ENCODE measurements around the gene HTD2.

Gene HTD2

DNA sequence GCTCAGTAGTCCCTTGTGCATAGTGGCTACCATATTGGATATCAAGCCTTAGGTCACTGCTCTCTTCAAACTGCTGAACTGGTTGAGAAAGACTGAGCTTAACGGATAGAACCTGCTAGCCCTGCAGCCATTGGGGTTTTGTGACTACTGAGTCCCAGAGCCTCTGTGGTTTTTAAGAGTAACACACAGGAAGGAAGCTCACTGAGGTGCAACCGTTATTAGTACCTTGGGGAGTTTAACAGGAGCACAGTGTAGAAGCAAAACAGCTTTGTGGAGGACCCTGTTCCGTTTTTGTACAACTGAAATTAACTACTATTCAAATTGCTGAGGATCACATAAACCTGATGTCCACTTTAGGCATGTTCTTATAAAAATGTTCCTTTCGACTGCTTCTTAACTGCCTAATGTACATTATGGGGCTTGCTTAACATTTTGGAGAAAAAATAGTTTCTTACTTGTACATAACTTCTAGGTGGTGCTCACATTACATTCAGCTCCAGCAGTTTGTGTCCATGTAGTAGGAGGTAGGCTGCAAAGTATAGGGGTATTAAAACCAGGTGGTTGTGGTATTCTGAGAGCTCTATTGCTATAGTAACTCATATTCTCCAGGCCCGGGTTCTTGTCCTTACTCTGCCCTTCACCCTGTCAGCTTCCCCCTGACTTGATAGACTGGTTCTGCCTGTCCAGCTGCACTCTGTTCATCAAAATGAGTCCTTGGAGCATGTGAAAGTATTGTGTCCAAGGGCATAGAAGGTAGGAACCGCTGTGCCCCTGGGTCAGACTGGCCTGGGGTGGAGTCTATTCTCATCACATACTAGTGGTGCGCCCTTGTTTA lies 43.7 kb downstream of the HTD2 start:
- Mint-ChIP-seq H3K36me3 (ENCODE audit: low read depth) (peaks cover 38% of the 10 kb centered on the region), H3K27ac (peak overlapping the region; percentile 88), H3K4me3 (peak overlapping the region; percentile 61), H3K27me3 (ENCODE audit: low read depth) (no peaks in the 10 kb centered on the region), H3K4me1 (ENCODE audit: low read depth) (peaks cover 71% of the 10 kb centered on the region), H3K9me3 (no peaks in the 10 kb centered on the region)
- DNase-seq (ENCODE audit: low spot score): no peak

DNA sequence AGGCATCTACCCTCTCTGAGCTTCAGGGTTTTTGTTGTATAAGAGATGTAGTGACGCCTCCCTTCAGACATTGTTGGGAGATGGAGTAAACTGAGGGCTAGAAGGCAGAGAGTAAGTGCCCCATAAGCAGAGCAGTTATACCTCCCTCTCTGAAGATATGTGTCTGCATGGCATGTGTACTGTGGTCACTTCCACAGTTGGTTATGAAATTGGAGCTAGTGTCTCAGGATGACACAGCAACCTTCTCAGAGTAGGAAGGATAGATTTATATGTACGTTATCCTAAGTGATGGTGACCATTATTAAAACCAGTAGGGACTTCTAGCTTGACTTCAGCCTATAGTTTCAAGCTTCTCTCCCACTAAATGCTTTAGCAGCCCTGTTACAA lies 44.3 kb downstream of the HTD2 start:
- H3K4me1 Mint-ChIP-seq (ENCODE audit: low read depth): peaks cover 72% of the 10 kb centered on the region
- H3K9me3 Mint-ChIP-seq: no peaks in the 10 kb centered on the region
- DNase-seq (ENCODE audit: low spot score): no peak
- peak overlapping the region; percentile 88 for H3K27ac Mint-ChIP-seq
- H3K27me3 Mint-ChIP-seq (ENCODE audit: low read depth): no peaks in the 10 kb centered on the region
- H3K4me3 Mint-ChIP-seq: peak overlapping the region; percentile 61
- H3K36me3 Mint-ChIP-seq (ENCODE audit: low read depth): peaks cover 38% of the 10 kb centered on the region

DNA sequence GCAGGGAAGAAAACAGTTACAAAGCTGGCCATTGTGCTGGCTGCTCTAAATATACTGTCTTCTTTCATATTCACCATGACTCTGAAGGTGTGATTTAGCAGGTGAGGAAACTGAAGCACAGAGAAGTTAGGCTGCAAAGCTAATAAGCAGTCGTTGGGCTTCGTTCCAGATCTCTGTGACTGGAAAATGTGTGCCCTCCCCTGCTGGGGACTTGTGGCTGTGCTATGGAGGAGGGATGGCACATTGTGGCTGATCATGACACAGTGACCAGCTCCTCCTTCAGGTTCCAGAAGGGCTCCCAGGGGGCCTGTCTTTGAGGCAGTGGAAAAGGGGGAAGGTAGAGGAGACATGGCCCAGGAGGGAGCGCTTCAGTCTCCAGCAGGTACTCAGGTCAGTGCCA lies 45.6 kb downstream of the HTD2 start:
- H3K4me3 Mint-ChIP-seq: peak overlapping the region; percentile 88
- no peaks in the 10 kb centered on the region for H3K27me3 Mint-ChIP-seq (ENCODE audit: low read depth)
- no peaks in the 10 kb centered on the region for H3K9me3 Mint-ChIP-seq
- no peak for DNase-seq (ENCODE audit: low spot score)
- H3K27ac Mint-ChIP-seq: peak overlapping the region; percentile 89
- peaks cover 36% of the 10 kb centered on the region for H3K36me3 Mint-ChIP-seq (ENCODE audit: low read depth)
- peaks cover 71% of the 10 kb centered on the region for H3K4me1 Mint-ChIP-seq (ENCODE audit: low read depth)

DNA sequence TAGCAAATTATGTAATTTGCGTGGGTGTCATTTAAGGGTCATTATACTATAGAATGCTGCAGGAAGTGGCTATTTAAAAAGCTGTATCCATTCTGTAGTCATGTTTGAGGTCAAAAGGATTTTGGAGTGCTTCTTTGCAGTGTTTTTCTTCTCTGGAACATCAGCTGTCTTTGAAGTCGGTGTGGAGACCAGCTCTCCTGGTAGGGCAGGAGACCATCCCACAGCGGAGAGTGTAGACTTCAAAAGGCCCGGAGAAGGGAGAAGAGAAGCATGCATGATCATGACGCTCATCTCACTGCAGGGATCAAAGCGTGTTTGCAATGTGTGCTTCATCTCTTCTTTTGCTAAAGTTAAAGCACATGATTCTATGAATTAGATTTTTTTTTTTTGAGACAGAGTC lies 46.3 kb downstream of the HTD2 start:
- H3K36me3 Mint-ChIP-seq (ENCODE audit: low read depth): peaks cover 32% of the 10 kb centered on the region
- H3K4me1 Mint-ChIP-seq (ENCODE audit: low read depth): peaks cover 71% of the 10 kb centered on the region
- peak overlapping the region; percentile 88 for H3K4me3 Mint-ChIP-seq
- no peak for DNase-seq (ENCODE audit: low spot score)
- no peaks in the 10 kb centered on the region for H3K9me3 Mint-ChIP-seq
- H3K27me3 Mint-ChIP-seq (ENCODE audit: low read depth): no peaks in the 10 kb centered on the region
- H3K27ac Mint-ChIP-seq: peak overlapping the region; percentile 89

DNA sequence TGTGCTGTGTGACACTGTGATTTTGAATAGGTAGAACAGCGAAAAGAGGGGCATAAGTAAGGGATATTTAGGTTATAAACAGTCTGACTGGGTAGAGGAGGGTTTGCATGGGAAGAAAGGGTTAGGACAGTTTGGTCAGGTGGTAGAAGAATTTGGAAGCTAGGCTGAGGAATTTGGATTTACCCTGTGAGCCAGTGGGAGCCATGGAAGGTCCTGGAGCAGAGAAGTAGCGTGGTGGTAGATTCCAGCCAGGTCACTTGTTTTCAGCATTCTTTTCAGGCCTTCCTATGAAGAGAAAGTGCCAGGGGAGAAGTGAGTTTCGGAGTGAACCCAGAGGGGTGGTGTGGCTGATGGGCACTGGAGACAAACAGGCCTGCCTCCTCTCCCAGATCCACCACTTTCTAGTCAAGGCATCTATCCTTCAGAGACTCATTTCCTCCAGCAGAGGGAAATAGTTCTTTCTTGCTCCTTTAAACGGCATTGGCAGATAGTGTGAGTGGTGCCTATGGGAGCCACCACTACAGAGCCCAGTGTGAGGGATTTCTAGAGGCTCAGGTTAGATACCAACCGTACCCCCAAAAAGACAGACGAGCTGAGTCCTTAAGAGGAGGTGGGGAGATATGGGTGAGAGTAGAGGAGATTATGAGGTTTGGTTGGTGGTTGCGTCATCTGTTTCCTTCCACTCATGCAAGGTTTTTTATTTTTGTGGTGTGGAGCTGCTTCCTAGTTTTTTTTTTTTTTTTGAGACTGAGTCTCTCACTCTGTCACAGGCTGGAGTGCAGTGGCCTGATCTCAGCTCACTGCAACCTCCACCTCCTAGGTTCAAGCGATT lies 47.6 kb downstream of the HTD2 start:
- Mint-ChIP-seq H3K9me3 (no peaks in the 10 kb centered on the region), H3K4me3 (peak overlapping the region; percentile 88), H3K4me1 (ENCODE audit: low read depth) (peaks cover 74% of the 10 kb centered on the region), H3K27ac (peak overlapping the region; percentile 97), H3K27me3 (ENCODE audit: low read depth) (no peaks in the 10 kb centered on the region), H3K36me3 (ENCODE audit: low read depth) (peaks cover 27% of the 10 kb centered on the region)
- DNase-seq (ENCODE audit: low spot score): peak; percentile 54

DNA sequence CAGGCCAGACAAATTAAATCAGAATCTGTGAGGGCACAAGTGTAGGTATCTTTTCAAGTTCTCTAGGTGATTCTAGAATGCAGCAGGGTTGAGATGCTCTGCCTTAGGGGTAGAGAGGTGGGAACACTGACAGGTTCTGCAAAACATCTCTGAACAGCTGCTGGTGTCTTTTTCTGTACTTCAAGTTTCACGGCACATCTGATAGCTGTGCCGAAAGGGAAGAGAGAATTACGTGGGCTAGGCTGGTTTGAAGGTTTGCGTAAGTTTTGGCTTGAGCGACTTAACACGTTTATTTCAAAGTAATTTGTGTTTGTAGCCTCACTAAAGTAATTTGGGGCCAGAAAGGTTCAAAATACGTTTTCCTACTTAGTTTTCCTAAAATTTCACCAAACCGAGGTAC lies 48.9 kb downstream of the HTD2 start:
- H3K36me3 Mint-ChIP-seq (ENCODE audit: low read depth): peaks cover 20% of the 10 kb centered on the region
- no peaks in the 10 kb centered on the region for H3K9me3 Mint-ChIP-seq
- peak overlapping the region; percentile 31 for H3K27ac Mint-ChIP-seq
- peak overlapping the region; percentile 88 for H3K4me3 Mint-ChIP-seq
- H3K4me1 Mint-ChIP-seq (ENCODE audit: low read depth): peaks cover 65% of the 10 kb centered on the region
- H3K27me3 Mint-ChIP-seq (ENCODE audit: low read depth): no peaks in the 10 kb centered on the region
- DNase-seq (ENCODE audit: low spot score): no peak

DNA sequence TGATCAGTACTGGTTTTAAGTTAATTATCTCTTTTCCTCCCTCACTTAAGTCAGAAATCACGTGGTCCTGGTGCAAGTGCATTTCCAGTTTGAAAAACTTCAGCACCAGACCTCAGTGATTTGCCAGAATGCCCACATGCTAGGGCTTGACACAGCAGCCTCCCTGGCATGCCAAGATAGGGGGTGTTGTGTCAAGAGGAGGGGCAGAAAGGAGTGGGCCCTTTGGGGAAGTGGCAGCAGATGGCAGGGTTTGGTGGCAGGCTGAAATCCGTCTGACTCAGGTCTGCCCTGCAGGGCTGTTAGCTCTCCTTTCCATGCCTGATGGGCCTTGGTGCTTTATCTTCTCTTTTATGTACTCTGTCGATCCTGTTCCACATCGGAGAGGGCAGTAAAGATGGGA lies 49.7 kb downstream of the HTD2 start:
- peak overlapping the region; percentile 79 for H3K27ac Mint-ChIP-seq
- no peak for DNase-seq (ENCODE audit: low spot score)
- H3K4me1 Mint-ChIP-seq (ENCODE audit: low read depth): peaks cover 57% of the 10 kb centered on the region
- H3K36me3 Mint-ChIP-seq (ENCODE audit: low read depth): peaks cover 12% of the 10 kb centered on the region
- no peaks in the 10 kb centered on the region for H3K9me3 Mint-ChIP-seq
- H3K27me3 Mint-ChIP-seq (ENCODE audit: low read depth): no peaks in the 10 kb centered on the region
- H3K4me3 Mint-ChIP-seq: peak overlapping the region; percentile 52

DNA sequence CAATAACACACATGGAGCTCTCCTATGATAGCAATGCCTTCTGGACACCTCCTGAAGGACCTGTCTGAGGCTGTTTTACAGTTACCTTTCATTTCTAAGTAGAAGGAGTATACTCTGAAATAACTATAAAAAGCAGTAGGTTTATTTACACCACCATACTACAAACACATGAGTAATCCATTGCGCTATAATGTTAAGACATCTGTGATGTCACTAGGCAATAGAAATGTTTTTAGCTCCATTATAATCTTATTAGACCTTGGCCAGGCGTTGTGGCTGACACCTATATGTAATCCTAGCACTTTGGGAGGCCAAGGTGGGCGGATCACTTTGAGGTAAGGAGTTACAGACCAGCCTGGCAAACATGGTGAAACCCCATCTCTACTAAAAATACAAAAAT lies 51.1 kb downstream of the HTD2 start:
- H3K4me3 Mint-ChIP-seq: peak overlapping the region; percentile 62
- peaks cover 45% of the 10 kb centered on the region for H3K4me1 Mint-ChIP-seq (ENCODE audit: low read depth)
- H3K27ac Mint-ChIP-seq: peak overlapping the region; percentile 91
- H3K36me3 Mint-ChIP-seq (ENCODE audit: low read depth): peaks cover 11% of the 10 kb centered on the region
- DNase-seq (ENCODE audit: low spot score): no peak
- H3K27me3 Mint-ChIP-seq (ENCODE audit: low read depth): no peaks in the 10 kb centered on the region
- H3K9me3 Mint-ChIP-seq: no peaks in the 10 kb centered on the region

DNA sequence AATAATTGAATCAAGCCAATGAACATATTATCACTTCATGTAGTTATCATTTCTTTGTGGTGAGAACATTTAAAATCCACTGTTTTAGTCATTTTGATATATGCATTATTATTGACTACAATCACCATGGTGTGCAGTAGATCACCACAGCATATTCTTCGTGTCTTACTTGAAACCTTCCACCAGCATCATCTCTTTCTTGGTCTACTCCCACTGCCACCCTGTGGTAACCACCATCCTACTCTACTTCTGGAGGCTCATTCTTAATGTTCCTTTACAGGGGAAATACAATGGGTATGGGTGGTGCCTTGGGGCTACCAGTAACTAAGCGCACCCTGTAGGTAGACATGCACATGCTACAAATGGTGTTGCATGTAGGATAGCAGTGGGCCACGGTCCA lies 51.8 kb downstream of the HTD2 start:
- H3K4me1 Mint-ChIP-seq (ENCODE audit: low read depth): peaks cover 40% of the 10 kb centered on the region
- DNase-seq (ENCODE audit: low spot score): peak; percentile 71
- no peaks in the 10 kb centered on the region for H3K27me3 Mint-ChIP-seq (ENCODE audit: low read depth)
- peak overlapping the region; percentile 34 for H3K27ac Mint-ChIP-seq
- H3K36me3 Mint-ChIP-seq (ENCODE audit: low read depth): peaks cover 9% of the 10 kb centered on the region
- H3K9me3 Mint-ChIP-seq: no peaks in the 10 kb centered on the region
- no peak overlapping the region for H3K4me3 Mint-ChIP-seq

DNA sequence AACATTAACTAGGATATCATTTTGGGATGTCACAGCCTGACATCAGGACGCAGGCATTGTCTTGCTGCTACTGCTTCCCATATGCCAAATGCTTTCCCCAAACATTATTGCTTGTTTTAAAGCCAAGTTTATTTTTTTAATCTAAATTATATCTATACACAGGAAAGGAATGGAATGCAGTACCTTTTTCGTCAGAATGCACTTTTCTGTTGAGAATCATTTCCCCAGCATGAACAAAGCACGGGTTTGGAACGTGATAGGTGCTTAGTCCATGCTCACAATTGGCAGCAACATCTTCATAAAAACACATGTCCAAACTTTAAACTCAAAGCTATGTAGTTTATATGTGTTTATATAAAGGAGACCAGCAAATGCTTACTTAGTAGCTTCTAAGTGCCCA lies 52.5 kb downstream of the HTD2 start:
- Mint-ChIP-seq H3K4me1 (ENCODE audit: low read depth) (peaks cover 38% of the 10 kb centered on the region), H3K27ac (peak overlapping the region; percentile 31), H3K4me3 (no peak overlapping the region), H3K36me3 (ENCODE audit: low read depth) (peaks cover 7% of the 10 kb centered on the region), H3K9me3 (no peaks in the 10 kb centered on the region), H3K27me3 (ENCODE audit: low read depth) (no peaks in the 10 kb centered on the region)
- no peak for DNase-seq (ENCODE audit: low spot score)

DNA sequence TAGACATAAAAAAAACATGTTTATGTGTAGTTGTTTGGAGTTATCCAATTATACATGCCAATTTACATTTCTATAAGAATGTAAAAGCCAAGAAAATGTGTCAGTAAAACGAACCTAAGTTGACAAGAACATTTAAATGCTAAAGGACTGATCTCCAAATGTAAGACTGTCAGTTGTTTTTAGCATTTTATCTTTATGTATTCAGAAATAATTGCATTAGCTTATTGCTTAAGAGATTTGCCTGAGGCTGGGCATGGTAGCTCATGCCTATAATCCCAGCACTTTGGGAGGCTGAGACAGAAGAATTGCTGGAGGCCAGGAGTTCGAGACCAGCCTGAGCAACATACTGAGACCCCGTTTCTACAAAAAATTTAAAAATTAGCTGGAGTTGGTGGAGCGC lies 53.3 kb downstream of the HTD2 start:
- DNase-seq (ENCODE audit: low spot score): no peak
- Mint-ChIP-seq H3K9me3 (no peaks in the 10 kb centered on the region), H3K27ac (no peak overlapping the region), H3K27me3 (ENCODE audit: low read depth) (no peaks in the 10 kb centered on the region), H3K4me3 (no peak overlapping the region), H3K36me3 (ENCODE audit: low read depth) (peaks cover 6% of the 10 kb centered on the region), H3K4me1 (ENCODE audit: low read depth) (peaks cover 36% of the 10 kb centered on the region)

DNA sequence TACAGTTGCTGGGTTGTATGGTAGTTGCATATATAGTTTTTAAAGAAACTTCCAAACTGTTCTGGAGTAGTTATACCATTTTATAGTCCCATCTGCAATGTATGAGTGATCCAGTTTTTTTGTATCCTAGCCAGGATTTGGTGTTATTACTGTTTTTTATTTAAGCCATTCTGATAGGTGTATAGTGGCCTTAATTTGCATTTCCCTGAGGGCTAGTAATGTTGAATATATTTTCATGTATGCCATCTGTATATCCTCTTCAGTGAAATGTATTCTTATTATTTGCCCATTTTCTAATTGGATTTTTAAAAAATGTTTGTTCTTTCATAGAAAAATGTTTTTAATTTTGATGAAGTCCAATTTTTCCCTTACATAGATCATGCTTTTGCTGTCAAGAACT lies 55.5 kb downstream of the HTD2 start:
- peaks cover 19% of the 10 kb centered on the region for H3K36me3 Mint-ChIP-seq (ENCODE audit: low read depth)
- DNase-seq (ENCODE audit: low spot score): no peak
- no peak overlapping the region for H3K27ac Mint-ChIP-seq
- H3K4me3 Mint-ChIP-seq: no peak overlapping the region
- H3K9me3 Mint-ChIP-seq: no peaks in the 10 kb centered on the region
- no peaks in the 10 kb centered on the region for H3K27me3 Mint-ChIP-seq (ENCODE audit: low read depth)
- H3K4me1 Mint-ChIP-seq (ENCODE audit: low read depth): peaks cover 44% of the 10 kb centered on the region

DNA sequence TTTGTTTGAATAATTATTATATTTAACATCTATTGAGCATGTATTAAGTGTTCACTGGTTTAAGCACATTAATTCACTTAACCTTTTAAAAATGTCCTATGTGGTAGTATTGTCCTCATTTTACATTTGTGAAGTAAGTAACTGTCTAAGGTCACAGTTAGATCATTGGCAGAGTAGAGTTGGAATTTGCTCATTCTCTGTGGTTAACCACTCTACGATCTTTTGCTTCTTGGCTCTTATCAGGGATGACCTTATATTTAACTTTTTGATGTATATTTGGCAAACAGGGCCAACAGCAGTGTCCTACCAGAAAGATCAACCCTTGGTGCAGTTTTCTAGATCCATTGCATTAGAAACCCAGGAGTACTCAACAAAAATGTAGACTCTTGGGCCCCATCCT lies 60.4 kb downstream of the HTD2 start:
- Mint-ChIP-seq H3K4me1 (ENCODE audit: low read depth) (peaks cover 39% of the 10 kb centered on the region), H3K4me3 (peak overlapping the region; percentile 33), H3K9me3 (no peaks in the 10 kb centered on the region), H3K27me3 (ENCODE audit: low read depth) (no peaks in the 10 kb centered on the region), H3K36me3 (ENCODE audit: low read depth) (peaks cover 31% of the 10 kb centered on the region), H3K27ac (peak overlapping the region; percentile 38)
- DNase-seq (ENCODE audit: low spot score): no peak

DNA sequence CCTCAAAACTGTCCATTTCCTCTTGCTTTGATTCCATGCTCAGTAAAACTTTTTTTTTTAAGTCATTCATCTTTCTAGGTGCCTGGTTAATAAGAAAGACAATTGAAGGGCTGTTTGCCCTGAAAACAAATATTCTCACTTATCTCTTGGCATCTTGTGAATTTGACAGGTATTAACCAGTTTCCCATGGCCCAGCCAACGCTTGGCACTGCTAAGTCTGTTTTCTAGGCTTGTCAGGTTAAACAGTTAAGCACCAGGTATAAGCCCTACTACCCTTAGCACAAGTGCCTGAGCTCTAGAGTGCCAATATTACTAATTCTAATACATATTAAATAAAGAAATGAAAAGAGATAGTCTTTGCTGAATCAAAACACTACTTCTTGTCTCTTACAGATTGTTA lies 62.7 kb downstream of the HTD2 start:
- Mint-ChIP-seq H3K36me3 (ENCODE audit: low read depth) (peaks cover 32% of the 10 kb centered on the region), H3K4me1 (ENCODE audit: low read depth) (peaks cover 38% of the 10 kb centered on the region), H3K27ac (no peak overlapping the region), H3K9me3 (no peaks in the 10 kb centered on the region), H3K27me3 (ENCODE audit: low read depth) (no peaks in the 10 kb centered on the region), H3K4me3 (no peak overlapping the region)
- no peak for DNase-seq (ENCODE audit: low spot score)
